Testis (tissue), 3 donors: ENCODE results near the gene LY6G6C. TPM values are rescaled to one million over a fixed set of nuclear protein-coding genes. Genes with fewer than 3 reads are reported as not detected.

ENCODE experiments used
- DNase-seq: peaks from one replicate; pipeline ENCODE4 v3.0.0-alpha.2; 2019
- H3K27ac ChIP-seq, 2 donors: fragments of 200-600 bp; sonication (generic); one replicate each; pipeline ENCODE4 v1.5.1; 2019
- H3K27me3 ChIP-seq: fragments of 200-600 bp; sonication (generic); one replicate; pipeline ENCODE4 v1.5.1; 2019
- H3K36me3 ChIP-seq: fragments of 200-600 bp; sonication (generic); one replicate; pipeline ENCODE4 v1.5.1; 2017; ENCODE audit warnings: low read depth; ENCODE audit errors: missing control alignments
- H3K4me1 ChIP-seq: fragments of 200-600 bp; sonication (generic); one replicate; pipeline ENCODE4 v1.5.1; 2019
- H3K4me3 ChIP-seq, 2 donors: fragments of 200-600 bp; sonication (generic); one replicate each; pipeline ENCODE4 v1.5.1; 2017 to 2019
- H3K9me3 ChIP-seq: fragments of 200-600 bp; sonication (generic); one replicate; pipeline ENCODE4 v1.5.1; 2017
- CTCF ChIP-seq, 3 experiments: fragments of 450-650 bp in 2 of 3; fragments of 200-600 bp in 1 of 3; sonication (generic) in 1 of 3; IDR thresholded peaks; one replicate each; pipeline ENCODE4 v1.5.1; 2016 to 2019; ENCODE audit warnings: antibody characterized with exemption in 3 of 3, mild to moderate bottlenecking in 2 of 3, moderate library complexity in 1 of 3
- POLR2A ChIP-seq: fragments of 450-650 bp; IDR thresholded peaks from one replicate; pipeline ENCODE4 v1.6.1; 2017; ENCODE audit warnings: antibody characterized with exemption, mild to moderate bottlenecking, moderate library complexity
- WGBS, 2 donors: methylation state at CpG; one replicate each; pipeline ENCODE4 v1.1.5; 2018; 5-methylcytosine and 5-hydroxymethylcytosine counted together
- intact Hi-C: fragments of 100-400 bp; cut with DNase I; formaldehyde crosslinking; loops from one replicate; pipeline ENCODE4 v1.15.1; 2023; ENCODE audit warnings: low total_unique reads
- polyA plus RNA-seq: library from polyadenylated mRNA; stranded (reverse); fragments of 350-450 nt; fragmentation: Illumina TruSeq; extraction: RNeasy Lipid Tissue Mini Kit (QIAGEN cat#74804); gene quantifications from one replicate; pipeline ENCODE4 v1.2.3, GENCODE V29; 2014; ENCODE audit warnings: low read depth, low replicate concordance; ENCODE audit not compliant: insufficient read depth
- total RNA-seq, 2 donors: library from RNA; depleted of rRNA; stranded (reverse); fragments of >200 nt; gene quantifications; one replicate each; pipeline ENCODE4 v1.2.3, GENCODE V29; 2016

Gene LY6G6C
- total and polyA plus RNA-seq, 3 donors from 2014 or later: 0.39 to 1.4 TPM; not detected in 1

- Histone ChIP-seq H3K4me1 (peaks cover 6% of the 10 kb centered on the region), H3K27me3 (no peaks in the 10 kb centered on the region), H3K36me3 (no peaks in the 10 kb centered on the region), H3K4me3 (no peak overlapping the region), H3K9me3 (no peaks in the 10 kb centered on the region), H3K27ac (no peak overlapping the region)
- intact Hi-C loops: no loop called here
- no peak for DNase-seq
- WGBS, 2 donors: 73 to 75% methylated on average over 18 to 25 of the region's 25 CpGs
- TF ChIP-seq CTCF (IDR thresholded peaks at IDR 0.05) (no peak), POLR2A (no peak)
These were observed 2.6 kb upstream of the LY6G6C start for GRCh38 chr6:31723980-31724691.

GRCh38 chr6:31723245-31723979, 1.9 kb upstream of the LY6G6C start, which contains the start of gene MPIG6B:
TSS of gene MPIG6B (plus strand) at chr6:31723373. CDS start at chr6:31723384, 11 bp downstream.
- Histone ChIP-seq H3K36me3 (no peaks in the 10 kb centered on the region), H3K4me3 (no peak within 1 kb of the TSS), H3K27me3 (no peaks in the 10 kb centered on the region), H3K9me3 (no peaks in the 10 kb centered on the region), H3K4me1 (peaks cover 6% of the 10 kb centered on the region), H3K27ac (no peak within 1 kb of the TSS)
- intact Hi-C loops: no loop called here
- no peak for DNase-seq
- 29 to 59% methylated on average over 26 to 46 of the region's 46 CpGs for WGBS, 2 donors
- no peak for TF ChIP-seq CTCF (IDR thresholded peaks at IDR 0.05)
- no peak for TF ChIP-seq POLR2A

- no peaks in the 10 kb centered on the region for H3K4me1 ChIP-seq
- no peaks in the 10 kb centered on the region for H3K27me3 ChIP-seq
- H3K36me3 ChIP-seq: no peaks in the 10 kb centered on the region
- no peak overlapping the region for H3K4me3 ChIP-seq
- no peak overlapping the region for H3K27ac ChIP-seq
- 97 to 100% methylated on average over 3 of the region's 3 CpGs for WGBS, 2 donors
- TF ChIP-seq CTCF (IDR thresholded peaks at IDR 0.05): no peak
- intact Hi-C loops: no loop called here
- no peaks in the 10 kb centered on the region for H3K9me3 ChIP-seq
- DNase-seq: no peak
These were observed 627 bp upstream of the LY6G6C start for GRCh38 chr6:31722173-31722572.

GRCh38 chr6:31720196-31720770, 1.3 kb downstream of the LY6G6C start:
- no peak for TF ChIP-seq CTCF (IDR thresholded peaks at IDR 0.05)
- no peak for TF ChIP-seq POLR2A
- intact Hi-C loops: no loop called here

More at GRCh38 chr6:31720196-31720770, 1.3 kb downstream of the LY6G6C start:
- Histone ChIP-seq H3K4me1 (peaks cover 3% of the 10 kb centered on the region), H3K36me3 (no peaks in the 10 kb centered on the region), H3K27me3 (no peaks in the 10 kb centered on the region), H3K4me3 (no peak overlapping the region), H3K9me3 (no peaks in the 10 kb centered on the region), H3K27ac (no peak overlapping the region)
- no peak for DNase-seq
- WGBS, 2 donors: 85 to 93% methylated on average over 5 of the region's 5 CpGs
